NCI-H1092 treated with DMSO at 0.1 percent for 48 hours (cell line): ENCODE measurements around the gene CMIP.
"Not testable (repeated sequence)": the region's sequence is repeated elsewhere in the genome, so short reads cannot be mapped to it uniquely, and the experiment has no call there.

Experiments
- DNase-seq: peaks from one replicate; lab custom pipeline; 2025; lab: John Stamatoyannopoulos, UW

The CMIP gene

DNA sequence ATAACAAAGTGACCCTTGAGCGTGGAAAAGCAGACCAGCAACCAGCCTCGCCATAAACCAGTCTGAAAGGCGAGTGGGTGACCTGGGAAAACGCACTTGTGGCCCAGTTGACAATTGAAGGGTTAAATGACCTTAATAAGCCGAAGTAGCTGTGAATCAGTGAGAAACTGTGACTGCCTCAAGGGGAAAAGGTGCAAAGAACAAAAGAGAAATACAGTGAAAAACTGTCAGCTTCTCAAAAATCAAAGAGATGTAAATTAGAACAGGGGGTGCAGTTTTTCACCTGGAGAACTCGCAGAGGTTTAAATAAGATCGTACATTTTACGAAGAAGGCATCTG lies 124.1 kb downstream of the CMIP start:
- no peak for DNase-seq

DNA sequence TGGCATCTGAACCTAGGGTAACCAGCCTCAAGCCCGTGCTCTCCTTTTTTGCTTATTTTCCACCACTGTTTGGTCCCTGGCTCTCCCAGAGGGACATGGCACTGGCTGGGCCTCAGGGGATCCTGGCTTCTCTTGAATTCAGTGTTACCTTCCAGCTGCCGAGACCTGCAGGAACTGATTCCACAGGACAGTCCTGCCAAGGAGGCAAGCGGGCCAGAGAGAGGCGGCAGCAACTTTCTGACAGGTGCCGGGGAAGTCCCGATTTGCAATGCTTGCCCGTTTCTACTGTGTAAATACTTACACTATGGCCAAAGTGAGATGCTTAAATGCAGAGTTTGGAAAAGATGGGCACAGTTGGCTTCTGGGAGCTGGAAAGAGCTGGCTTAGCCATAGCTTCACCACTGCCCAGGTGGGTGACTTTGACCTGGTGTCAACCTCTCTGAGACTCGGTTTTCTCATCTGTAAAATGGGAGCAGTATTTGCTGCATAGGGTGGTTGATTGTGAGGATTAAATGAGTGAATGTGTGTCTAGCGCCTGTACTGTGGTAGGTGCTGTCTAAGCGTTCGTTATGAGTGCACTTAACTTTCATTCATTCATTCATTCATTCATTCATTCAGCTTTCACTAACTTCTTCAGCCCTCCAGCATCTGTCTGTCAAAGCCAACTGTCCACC lies 124.9 kb downstream of the CMIP start:
- no peak for DNase-seq

DNA sequence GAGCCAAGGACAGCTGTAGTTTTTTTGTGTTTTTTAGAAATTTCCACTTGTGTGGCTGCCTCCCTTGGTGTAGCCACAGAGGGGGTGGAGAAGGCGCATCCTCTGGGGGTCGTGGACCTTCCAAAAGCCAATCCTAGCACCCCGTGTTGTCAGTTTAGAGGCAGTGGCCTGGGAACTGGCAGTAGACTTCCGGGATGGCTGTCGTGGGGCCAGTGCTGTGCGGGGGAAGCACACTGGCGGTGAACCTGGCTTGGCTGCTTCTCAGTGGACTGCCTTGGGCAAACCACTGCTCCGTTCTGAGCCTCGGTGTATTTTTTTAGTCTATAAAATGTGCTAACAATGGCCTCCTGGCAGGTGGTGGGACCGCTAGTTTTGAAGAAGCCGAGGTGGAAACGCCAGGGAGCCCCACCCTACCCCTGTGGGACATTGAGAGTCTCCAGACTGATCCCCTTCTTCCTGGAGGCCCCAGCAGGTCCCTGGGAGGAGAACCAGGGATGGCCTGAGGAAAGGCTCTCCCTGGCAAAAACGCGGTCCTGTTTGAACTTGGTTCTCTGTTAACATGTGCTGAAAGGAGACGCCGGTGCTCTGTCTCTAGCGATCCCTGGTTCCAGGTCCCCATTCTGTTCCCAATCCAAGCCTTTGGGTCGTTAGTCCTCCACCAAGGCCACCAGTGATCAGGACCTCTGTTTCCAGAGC lies 125.7 kb downstream of the CMIP start:
- no peak for DNase-seq

DNA sequence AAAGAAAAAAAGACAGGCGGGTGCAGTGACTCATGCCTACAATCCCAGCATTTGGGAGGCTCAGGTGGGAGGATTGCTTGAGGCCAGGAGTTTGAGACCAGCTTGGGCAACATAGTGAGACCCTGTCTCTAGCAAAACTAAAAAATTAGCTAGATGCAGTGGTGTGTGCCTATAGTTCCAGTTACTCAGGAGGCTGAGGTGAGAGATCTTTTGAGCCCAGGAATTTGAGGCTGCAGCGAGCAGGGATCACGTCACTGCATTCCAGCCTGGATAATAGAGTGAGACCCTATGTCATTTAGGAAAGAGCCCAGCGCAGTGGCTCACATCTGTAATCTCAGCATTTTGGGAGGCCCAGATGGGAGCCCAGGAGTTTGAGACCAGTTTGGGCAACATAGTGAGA lies 126.6 kb downstream of the CMIP start:
- no peak for DNase-seq

DNA sequence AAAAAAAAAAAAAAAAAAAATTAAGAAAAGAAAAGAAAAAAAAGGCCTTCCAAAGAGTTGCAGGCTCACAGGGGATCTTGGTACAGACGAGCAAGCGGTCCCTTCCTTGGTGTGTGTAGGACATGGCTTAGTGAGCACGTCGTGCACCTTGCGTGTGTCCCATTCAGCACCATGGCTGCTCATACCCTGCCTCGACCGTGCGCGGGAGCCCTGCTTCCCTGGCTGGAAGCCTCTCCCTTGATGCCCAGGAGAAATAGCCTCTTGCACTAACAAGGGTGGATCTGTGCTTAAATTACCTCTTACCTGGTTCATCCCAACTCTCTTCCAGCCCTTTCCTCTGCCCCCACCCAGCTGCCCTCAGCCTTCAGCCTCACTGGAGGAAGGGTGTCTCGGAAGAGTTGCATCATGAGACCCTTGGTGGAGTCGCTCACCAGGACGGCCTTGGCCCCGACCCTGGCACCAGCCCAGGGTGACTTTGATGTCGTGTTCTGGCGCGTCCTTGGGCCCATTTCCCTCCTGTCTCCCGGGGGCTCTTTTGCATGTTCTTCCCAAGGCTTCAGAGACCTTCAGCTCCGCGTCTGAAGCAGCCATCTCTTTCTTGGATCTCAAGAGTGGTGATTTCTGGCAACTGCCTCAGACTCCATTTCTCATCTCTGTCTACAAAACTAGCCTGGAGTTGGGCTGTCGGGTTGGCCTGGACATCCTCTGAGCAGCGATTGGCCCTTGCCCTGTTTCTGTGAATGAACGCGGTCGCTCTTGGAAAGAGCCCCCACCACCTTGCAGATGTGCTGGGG lies 127.2 kb downstream of the CMIP start:
- no peak for DNase-seq

GRCh38 chr16:81572386-81573144 lies 128.0 kb downstream of the CMIP start:
- DNase-seq: no peak

DNA sequence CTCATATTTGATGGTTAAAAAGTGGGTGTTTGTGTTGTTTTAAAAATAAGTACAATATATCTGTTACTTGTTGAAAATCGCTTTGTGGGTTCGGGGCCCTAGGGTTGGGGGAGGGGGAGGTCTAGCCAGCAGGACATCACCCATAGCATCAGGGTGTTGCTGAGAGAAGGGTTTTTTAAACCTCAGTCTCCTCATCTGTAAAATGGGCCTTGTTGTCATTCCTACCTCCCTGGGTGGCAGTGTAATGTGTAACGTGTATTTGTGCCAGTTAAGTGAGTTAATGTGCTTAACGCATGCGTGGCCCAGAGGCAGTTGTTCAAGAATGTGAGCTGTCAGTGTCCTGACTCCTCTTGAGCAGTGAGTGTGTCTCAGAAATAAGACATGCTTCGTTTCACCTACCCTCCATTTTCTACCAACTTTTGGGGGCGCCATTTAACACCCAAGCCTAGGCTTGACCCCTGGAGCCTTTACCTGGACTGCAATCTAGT lies 129.0 kb downstream of the CMIP start:
- DNase-seq: no peak

GRCh38 chr16:81574168-81574567 lies 129.6 kb downstream of the CMIP start:
- DNase-seq: no peak

DNA sequence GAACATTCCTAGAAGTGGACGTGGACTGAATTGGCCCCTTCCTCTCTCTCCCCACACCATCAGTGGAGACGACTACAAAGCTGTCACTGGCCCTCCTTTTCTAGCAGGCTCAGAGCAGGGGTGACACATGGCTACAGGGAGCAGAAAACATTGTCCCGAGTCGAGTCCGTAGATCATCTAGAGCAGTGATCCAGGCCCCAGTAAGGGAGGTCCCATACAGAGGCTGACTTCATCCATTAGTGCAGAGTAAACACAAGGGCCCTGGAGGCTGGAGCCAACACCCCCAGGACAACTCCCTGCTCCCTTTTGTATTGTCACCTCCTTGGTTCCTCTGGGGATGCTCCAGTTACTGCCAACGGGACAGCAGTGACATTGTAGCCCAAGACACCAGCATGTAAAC lies 130.7 kb downstream of the CMIP start:
- DNase-seq: no peak

- DNase-seq: no peak
Observed at GRCh38 chr16:81575834-81576233, 131.2 kb downstream of the CMIP start.

DNA sequence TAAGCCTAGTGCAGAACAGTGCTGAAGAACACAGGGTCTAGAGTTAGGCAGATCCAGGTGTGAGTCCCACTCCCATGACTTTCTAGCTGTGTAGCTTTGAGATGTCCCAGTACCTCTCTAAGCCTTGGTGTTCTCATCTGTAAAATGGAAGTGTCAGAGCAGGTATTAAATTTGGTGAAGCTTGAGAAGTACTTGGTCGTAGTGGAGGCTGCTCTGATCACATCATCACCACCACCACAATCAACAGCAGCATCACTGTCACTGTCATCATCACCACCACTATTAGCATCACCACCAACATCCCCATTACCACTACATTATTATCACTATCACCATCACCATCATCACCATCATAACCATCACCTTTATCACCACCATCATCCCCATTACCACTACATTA lies 132.1 kb downstream of the CMIP start:
- DNase-seq: no peak

DNA sequence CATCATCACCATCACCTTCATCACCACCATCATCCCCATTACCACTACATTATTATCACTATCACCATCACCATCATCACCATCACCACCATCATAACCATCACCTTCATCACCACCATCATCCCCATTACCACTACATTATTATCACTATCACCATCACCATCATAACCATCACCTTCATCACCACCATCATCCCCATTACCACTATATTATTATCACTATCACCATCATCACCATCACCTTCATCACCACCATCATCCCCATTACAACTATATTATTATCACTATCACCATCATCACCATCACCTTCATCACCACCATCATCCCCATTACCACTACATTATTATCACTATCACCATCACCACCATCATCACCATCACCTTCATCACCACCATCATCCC lies 132.7 kb downstream of the CMIP start:
- not testable (repeated sequence) for DNase-seq

GRCh38 chr16:81578076-81578475 lies 133.5 kb downstream of the CMIP start:
- no peak for DNase-seq

- no peak for DNase-seq
Observed at GRCh38 chr16:81578636-81579413, 134.2 kb downstream of the CMIP start.

DNA sequence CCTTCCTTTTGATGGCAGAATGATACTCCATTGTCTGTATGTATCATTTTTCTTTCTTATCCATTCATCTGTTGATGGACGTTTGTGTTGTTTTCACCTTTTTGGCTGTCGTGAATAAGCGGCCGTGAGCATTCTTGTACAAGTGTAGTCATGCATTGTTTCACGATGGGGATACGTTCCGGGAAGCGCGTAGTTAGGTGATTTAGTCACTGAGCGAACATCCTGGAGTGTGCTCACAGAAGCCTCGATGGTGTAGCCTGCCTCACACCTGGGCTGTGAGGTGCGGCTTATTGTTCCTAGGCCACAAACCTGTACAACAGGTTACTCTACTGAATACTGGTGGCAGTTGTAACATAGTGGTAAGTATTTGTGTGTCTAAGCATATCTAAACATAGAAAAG lies 136.5 kb downstream of the CMIP start:
- DNase-seq: no peak

- no peak for DNase-seq
Observed at GRCh38 chr16:81582655-81583441, 138.2 kb downstream of the CMIP start.

DNA sequence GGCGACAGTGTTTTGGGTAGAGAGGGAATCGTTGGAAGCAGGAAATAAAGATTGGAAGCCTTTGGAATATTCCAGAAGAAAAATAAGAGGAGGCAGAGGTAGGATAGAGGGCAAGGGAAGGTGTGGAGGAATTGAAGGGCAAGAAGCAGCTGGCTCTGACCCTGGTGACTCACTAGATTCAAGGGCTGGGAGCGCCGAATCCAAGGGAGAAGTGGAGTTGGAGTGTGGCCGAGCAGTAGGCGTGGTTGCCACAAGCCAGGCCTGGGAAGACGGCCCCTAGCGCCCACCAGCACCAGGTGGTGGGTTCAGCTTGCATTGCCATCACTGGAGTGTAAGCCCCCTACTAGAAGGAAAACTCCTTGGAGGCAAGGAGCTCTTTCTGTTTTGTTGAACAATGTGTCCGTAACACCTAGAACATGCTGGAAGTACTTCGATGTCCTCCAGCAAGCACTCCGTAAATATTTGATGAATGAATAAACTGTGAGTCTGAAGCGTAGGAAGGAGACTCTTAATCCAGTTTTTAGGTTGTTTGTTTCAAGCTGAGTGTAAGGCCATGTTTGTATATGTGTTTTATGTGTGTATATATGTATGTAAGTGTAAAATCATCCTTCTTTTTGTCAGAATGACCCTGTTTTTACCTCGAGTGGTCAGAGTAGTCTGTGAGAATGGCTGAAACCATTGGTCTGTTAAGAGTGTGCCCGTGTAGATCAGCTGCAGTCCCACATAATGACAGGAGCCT lies 139.5 kb downstream of the CMIP start:
- DNase-seq: no peak

- DNase-seq: no peak
Observed at GRCh38 chr16:81585785-81586184, 141.2 kb downstream of the CMIP start.

DNA sequence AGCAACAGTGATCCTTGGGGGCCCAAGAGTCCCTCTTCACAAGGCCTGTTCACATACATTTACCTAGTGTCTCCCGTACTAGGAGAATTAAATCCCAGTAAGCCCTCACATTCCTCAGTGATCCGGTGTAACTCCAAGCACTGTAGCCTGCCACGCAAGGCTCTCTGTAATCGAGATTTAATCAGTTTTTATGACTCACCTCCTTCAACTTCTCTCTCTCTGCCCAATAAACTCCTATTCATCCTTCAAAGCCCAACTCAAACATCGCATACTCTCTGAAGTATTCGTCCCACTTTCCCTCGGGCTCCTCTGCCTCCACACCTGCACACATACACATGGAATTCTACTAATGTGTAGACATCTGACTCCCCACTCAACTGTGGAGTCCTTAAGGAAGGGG lies 141.8 kb downstream of the CMIP start:
- DNase-seq: no peak
